HG02759 (cell line): Measurements from ENCODE around the gene CDK9.
"Not testable (repeated sequence)": the region's sequence is repeated elsewhere in the genome, so short reads cannot be mapped to it uniquely, and the experiment has no call there.

Experiments used
- ATAC-seq: cut with Tn5 transposase; IDR thresholded peaks from one replicate; pipeline ENCODE4 v1.9.1; 2021; ENCODE audit warnings: mild to moderate bottlenecking, moderate library complexity; ENCODE audit not compliant: unreplicated experiment

Gene CDK9

GRCh38 chr9:127779136-127779981 is 6.5 kb upstream of the CDK9 start:
- peak; percentile 49 for ATAC-seq

GRCh38 chr9:127780126-127780885 is 5.5 kb upstream of the CDK9 start:
- no peak for ATAC-seq

GRCh38 chr9:127780909-127781308 is 4.9 kb upstream of the CDK9 start:
- not testable (repeated sequence) for ATAC-seq

- no peak for ATAC-seq
Measured at GRCh38 chr9:127781806-127782205, 4.0 kb upstream of the CDK9 start.

DNA sequence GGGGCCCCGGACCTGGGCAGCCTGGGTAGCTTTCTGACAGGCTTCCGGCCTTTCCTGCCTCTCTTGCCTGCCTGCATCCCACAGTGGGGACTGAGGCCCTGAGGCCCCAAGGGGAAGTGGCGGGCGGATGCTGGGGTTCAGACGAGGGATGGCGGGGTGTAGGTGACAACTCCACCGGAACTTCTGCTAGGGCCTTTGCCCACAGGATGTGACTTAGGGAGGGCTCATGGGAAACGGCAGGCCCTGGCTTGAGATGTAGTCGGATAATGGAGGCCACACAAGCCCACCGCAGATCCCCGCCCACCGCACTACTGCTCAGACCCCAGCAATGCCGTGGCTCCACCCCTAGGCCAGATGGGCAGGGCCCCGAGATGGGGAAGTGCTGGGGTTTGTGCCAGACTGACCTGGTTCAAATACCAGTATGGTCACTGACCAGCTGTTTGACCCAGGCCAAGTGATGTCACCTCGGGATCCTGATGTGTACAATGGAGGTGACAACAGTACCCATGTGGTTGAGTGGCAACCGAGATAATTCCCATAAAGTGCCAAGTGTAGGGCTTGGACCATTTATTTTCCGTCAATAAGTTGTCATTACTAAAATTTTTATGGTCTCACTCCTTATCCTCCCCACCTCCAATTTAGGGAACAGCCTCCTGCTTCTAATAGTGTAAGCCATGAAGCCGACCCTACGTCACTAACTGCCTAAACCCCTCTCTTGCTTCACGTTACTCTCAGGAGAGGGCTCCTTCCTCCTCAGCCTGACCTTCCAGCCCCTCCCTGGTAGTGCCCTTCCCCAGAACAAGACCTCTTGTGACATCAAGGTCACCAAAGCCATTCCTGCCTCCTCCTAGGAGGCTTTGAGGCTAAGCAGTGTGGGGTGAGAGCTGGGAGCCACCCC is 2.5 kb upstream of the CDK9 start:
- no peak for ATAC-seq

GRCh38 chr9:127785023-127785932 is 556 bp upstream of the CDK9 start:
- ATAC-seq = peak; percentile 56

DNA sequence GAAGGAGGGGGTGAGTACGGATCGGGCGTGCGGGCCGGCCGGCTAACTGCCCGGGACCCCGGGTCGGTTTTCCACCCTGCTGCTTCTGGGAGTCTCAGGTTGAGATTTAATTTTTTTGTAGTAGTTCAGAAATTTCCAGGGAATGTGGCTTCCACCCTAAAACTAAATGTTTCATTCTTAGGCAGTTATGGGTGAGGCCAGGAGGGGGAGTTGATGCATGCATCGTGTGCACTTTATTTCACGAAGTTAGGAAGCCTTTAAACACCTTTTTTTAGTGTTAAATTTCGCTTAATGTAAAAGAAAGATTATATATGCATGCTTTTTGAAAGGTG is 905 bp downstream of the CDK9 start:
- ATAC-seq = no peak

- no peak for ATAC-seq
Measured at GRCh38 chr9:127788337-127789011, 2.6 kb downstream of the CDK9 start.

GRCh38 chr9:127789179-127789578 is 3.3 kb downstream of the CDK9 start:
- no peak for ATAC-seq

DNA sequence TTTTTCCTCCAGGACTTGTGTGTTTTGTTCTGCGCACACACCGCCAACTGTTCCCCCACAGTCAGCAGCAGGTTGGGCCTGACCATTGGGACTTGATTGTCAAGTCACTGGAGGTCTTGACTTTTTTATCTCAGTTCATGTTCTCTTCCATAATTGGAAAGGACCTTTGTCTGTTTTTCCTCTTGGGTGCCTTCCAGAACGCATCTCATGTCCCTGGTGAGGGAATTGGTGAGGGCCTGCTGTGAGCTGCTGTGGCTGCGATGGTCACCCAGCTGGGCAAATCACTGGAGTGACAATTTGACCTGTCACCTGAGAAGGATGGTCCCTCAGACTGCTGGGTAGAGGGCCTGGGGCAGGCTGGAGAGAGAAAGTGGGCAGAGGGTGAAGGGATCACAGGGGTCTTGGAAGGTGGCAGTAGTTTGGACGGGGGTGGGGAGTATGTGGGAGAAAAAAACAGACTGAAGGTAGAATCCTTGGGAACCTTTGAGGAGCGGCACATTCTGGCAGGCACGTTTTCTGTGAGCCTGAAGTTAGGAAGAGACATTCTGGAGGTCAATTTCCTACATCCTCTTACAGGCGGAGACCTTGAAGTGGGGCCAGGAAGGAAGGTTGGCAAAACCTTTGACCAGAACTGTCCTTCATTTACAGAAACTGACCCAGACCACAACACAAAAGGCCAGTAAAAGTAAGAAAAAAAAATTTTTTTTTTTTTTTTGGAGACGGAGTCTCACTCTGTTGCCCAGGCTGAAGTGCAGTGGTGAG is 4.4 kb downstream of the CDK9 start:
- no peak for ATAC-seq

DNA sequence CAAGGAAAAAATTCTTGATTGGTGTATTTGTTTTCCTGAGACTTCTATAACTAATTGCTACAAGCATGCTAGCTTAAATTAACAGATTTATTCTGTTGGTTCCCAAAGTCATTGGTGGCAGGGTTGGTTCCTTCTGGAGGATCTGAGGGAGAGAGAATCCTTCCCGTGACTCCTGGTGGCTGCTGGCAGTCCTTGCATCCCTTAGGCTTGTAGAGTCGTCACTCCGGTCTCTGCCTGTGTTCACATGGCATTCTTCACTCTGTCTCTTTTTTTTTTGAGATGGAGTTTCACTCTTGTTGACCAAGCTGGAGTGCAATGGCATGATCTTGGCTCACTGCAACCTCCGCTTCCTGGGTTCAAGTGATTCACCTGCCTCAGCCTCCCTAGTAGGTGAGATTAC is 5.3 kb downstream of the CDK9 start:
- ATAC-seq = no peak

GRCh38 chr9:127792417-127793031 is 6.7 kb downstream of the CDK9 start:
- no peak for ATAC-seq

DNA sequence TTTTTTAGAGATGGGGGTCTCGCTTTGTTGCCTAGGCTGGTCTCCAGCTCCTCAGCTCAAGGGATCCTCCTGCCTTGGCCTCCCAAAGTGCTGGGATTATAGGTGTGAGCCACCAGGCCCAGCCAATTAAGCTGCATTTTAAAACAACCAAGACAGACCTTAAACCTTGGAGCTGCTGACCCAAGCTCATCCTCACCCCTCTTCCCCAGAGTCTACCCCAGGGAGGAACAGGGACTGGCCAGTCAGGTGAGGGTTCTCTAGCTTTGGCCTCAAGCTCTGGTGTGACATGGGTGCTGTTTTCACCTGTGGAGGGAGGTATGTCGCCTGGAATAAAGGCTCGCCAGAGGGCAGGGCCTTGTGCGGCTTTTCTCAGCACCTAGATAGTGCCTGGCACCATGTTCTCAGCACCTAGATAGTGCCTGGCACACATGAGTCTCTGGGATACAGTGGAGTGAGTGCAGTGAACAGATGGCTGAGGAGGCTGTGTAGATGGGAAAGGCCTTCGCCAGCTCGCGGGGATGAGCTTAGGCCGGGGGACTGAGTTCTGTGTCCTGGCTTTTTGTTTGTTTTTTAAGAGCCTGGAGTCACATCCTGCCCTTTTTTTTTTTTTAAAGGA is 7.4 kb downstream of the CDK9 start:
- no peak for ATAC-seq

DNA sequence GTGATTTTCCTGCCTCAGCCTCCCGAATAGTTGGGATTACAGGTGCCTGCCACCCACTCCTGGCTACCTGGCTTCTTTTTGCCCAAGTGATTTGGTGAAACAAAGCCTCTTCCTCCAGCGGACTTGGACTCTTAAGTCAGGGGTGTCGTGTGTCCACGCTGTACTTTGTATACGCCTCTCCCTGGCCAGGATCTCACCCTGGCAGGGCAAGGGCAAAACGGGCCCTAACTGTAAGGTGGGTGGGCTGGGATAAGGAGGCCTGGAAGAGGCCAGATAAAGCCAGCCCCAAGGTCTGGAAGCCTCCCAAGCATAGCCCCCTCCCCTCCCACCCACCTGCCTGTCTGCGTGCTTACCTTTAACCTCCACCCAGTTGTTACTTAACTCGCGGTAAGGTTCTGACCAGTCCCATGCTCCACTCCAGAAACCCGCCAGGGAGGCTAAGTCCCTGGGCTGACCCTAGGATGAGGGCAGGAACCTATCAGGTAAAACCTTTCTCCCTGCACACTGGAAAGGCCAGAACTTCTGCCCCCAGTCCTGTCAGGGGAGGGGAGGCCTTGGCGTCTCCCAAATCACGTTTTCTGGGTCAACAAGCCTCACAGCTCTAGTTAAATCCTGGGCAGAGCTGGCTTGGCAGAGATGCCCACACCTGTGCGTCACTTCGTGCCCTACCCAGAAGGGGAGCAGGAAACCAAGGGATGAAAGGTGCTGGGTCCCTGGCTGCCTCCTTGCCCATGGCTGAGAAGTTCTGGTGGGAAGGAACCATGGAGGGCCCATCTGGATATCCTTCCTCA is 8.4 kb downstream of the CDK9 start:
- ATAC-seq = no peak

GRCh38 chr9:127796225-127796813 is 10.5 kb downstream of the CDK9 start:
- ATAC-seq = no peak

GRCh38 chr9:127796852-127797370 is 11.1 kb downstream of the CDK9 start:
- no peak for ATAC-seq
